IPS-NIHi11 (cell line): ENCODE data around the gene L3MBTL4.

Source experiments
- DNase-seq: peaks from one replicate; pipeline ENCODE4 v3.0.0; 2012; ENCODE audit warnings: mixed read lengths, low spot score

Gene L3MBTL4

DNA sequence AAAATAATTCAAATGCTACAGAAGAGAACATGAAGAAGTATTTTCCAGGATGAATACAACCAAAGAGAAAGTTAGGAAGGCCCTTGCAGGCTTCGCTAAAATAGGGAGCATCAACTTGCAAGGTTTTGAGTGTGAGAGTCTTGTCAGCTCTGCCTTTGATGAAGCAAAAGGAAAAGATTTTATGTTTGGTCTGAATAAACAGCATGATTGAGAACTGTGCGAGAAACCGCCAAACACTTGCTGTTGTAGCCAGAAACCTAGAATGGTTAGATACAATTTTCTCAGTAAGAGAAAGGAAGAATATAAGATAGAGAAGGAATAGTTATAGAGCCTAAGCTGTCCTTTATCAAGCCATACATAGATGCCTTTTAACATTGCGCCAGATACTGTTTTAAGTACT lies 163.6 kb downstream of the L3MBTL4 start:
- no peak for DNase-seq

DNA sequence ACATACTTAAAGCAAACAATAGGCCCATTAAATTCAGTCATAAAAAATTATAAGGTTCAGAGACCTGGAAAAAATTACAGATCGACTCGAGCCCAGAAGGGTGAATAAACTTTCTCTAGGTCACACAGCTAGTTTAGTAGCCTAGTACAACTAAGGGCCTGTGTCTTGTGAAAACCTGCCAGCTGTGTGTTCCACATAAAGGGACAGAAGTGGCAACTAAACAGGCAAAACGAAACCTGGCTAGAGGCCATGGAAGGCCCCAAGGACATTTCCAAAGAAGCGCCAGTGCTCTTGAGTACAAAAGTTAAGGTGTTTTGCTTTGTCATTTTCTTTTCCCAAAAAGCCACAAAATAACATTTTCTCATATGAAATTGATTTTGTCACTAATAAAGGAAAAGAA lies 164.9 kb downstream of the L3MBTL4 start:
- no peak for DNase-seq

DNA sequence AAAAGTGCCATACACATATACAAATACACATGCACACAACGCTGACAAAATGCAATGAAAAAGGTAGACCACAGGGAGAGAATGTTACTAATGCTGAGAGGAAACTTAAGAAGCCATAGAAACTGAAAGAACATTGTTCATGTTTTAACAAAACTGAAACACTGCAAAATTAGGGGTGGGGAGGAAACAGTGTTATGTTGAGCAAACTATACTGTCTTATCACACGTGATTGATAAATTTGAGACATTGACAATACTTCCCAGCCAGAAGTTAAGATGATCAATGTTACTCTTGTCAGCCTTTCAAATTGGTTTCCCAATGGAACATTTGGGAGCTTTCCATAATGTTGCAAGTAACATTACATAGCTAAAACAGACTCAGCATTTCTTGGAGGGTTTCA lies 165.5 kb downstream of the L3MBTL4 start:
- no peak for DNase-seq

DNA sequence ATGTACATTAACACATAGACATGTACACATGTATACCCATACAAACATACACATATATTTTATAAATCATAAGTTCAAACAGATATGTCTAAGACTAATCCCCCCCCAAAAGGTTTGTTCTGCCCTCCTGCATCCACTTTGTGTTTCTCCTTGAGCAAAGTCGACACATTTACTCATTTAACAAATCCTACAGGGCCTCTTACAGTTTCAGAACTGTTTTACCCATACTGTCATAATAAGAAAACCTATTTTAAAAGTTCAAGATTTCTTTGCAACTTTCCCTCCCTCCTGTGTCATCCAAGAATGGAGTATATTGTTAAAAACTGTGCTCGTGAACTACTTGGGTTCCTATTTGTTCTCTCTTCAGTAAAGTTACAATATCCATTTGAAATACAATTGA lies 166.7 kb downstream of the L3MBTL4 start:
- no peak for DNase-seq

GRCh38 chr18:6242004-6242403 lies 172.7 kb downstream of the L3MBTL4 start:
- no peak for DNase-seq

GRCh38 chr18:6239716-6240115 lies 175.0 kb downstream of the L3MBTL4 start:
- no peak for DNase-seq

- DNase-seq = no peak
Observed at GRCh38 chr18:6236258-6236657, 178.5 kb downstream of the L3MBTL4 start.

DNA sequence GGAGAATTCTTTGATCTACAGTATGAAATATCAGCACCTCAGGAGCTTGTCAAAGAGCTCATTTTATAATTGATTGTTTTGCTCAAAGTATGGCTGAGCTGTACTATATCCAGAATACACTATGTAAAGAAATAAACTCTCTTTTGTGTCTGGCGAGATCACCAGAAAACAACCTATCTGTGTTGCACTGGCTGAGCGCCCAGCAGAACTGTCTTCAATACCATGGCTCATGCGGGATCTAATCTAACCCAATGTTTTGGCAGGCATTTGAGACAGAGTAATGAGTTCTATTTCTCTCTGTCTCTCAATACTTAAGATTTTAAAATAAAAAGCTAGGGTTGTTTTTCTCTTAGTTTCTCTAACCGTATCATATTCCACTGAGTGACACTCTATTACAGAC lies 192.4 kb downstream of the L3MBTL4 start:
- no peak for DNase-seq

GRCh38 chr18:6221602-6222014 lies 193.1 kb downstream of the L3MBTL4 start:
- no peak for DNase-seq

- no peak for DNase-seq
Observed at GRCh38 chr18:6220129-6220528, 194.6 kb downstream of the L3MBTL4 start.

- peak; percentile 90 for DNase-seq
Observed at GRCh38 chr18:6219116-6219717, 195.5 kb downstream of the L3MBTL4 start.

DNA sequence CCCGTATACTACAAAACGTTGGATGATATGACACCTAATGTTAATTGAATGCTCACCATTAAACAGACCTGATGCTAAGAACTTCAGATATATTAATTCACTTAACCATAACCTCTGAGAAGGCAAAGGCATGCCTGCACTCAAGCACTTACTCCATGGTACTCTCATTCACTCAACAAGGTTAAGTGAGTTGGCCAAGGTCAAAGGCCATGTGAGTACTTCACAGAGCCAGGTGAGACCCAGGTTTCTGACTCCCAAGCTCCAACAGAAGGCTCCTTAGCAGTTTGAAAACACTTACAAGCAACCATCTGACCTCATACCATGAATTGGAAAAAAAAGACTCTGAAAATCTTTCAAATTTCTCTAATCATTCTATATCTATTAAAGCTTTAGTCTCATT lies 198.8 kb downstream of the L3MBTL4 start:
- no peak for DNase-seq

DNA sequence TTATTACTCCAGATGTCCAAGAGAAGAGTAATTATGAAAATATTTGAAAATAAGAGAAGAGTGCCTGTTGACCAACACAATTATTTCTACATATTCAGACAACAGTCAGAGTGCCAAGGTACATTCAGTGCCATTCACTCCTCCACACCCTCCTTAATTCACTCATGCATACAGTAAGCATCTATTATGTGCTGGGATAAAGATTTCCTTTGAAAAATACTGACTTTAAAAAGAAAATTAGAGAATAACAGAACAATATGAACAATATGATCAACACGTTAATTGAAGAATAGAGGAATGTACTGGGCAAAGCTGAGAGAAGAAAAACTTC lies 203.6 kb downstream of the L3MBTL4 start:
- no peak for DNase-seq

GRCh38 chr18:6210349-6211173 lies 204.2 kb downstream of the L3MBTL4 start:
- DNase-seq = no peak

DNA sequence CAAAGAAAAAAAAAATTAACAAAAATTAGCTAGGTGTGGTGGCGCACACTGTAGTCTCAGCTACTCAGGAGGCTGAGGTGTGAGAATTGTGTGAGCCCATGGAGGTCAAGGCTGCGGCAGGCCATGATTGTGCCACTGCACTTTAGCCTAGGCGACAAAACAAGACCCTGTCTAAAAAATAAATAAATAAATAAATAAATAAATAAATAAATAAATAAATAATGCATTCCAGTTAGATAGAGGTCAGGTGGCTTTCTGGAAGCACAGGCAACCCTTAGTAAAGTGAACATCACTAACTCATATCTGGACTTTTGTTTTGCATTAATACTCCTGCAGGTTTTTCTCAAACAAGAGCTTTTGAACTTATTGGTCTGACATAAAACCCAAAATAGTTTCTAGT lies 206.8 kb downstream of the L3MBTL4 start:
- no peak for DNase-seq

- DNase-seq = no peak
Observed at GRCh38 chr18:6207116-6207515, 207.6 kb downstream of the L3MBTL4 start.

DNA sequence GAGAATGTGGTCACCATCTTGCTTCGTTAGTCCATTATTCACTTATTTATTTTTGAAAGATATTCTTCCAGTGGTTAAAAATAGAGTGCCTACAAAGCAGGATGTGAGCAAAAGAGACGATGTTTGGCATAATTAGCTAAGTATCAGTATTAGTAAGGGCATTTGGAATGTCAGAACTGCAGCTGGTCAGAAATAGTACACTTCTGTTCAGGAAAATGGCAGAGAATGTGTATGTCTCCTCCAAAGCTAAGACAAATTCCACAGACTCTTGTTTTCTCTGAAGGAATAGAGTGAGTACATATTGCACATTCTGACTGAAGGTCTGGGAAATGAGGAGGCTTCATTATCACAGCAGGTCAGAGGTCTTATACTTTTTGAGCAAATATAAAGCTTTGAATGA lies 209.0 kb downstream of the L3MBTL4 start:
- DNase-seq = no peak

GRCh38 chr18:6204476-6204875 lies 210.2 kb downstream of the L3MBTL4 start:
- DNase-seq = no peak

GRCh38 chr18:6203791-6204190 lies 210.9 kb downstream of the L3MBTL4 start:
- DNase-seq = no peak

- no peak for DNase-seq
Observed at GRCh38 chr18:6202861-6203260, 211.8 kb downstream of the L3MBTL4 start.

GRCh38 chr18:6200204-6200774 lies 214.4 kb downstream of the L3MBTL4 start:
- no peak for DNase-seq

DNA sequence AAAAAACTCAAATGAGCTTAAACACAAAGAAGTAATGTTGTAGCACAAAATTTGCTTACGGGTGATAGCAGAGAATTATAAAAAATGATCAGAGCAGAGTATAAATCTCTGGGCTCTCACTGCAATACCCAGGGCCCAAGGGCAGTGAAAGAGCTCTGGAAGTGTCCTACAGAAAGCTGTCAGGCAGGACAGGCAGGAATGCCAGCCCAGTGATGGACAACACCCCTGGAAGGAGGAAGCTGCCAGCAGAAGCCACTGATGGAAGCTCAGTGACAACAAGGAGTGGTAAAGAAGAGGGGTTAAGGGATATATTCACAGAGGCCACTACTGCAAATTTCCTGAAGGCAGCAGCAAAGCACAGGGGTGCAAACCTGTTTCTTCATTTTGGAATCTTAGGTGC lies 214.9 kb downstream of the L3MBTL4 start:
- no peak for DNase-seq

GRCh38 chr18:6198585-6198984 lies 216.1 kb downstream of the L3MBTL4 start:
- no peak for DNase-seq

DNA sequence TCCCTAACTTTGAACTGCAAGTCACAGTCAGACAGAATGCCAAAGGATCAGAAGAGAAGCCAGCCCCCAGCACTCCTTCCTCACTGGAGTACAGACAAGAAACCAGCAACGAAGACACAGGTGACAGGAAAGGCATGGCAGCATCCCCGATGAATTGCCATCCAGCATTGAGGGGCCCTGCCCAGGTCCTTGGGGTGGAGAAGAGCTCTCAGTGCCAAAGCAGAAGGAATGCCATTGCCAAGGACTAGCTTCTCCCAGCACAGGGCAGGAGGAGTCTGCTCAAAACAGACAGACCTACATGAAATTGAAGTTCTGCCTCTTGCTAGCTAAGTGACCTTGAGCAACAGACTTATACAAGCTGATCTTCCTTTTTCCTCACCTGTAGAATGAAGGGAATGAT lies 220.1 kb downstream of the L3MBTL4 start:
- no peak for DNase-seq
